ENCODE results near the gene PLPPR2. TPM values are rescaled to one million over a fixed set of nuclear protein-coding genes. Genes with fewer than 3 reads are reported as not detected.
"Not testable (repeated sequence)": the region's sequence is repeated elsewhere in the genome, so short reads cannot be mapped to it uniquely, and the experiment has no call there.

Gene PLPPR2
- total RNA-seq, 1 donor from 2014 or later, result 6.7 TPM

- no peak overlapping the region for H3K4me3 ChIP-seq (ENCODE audit: low read depth, low read length)
- no peak for DNase-seq (ENCODE audit: low read depth)
- TF ChIP-seq, protein P1, sequence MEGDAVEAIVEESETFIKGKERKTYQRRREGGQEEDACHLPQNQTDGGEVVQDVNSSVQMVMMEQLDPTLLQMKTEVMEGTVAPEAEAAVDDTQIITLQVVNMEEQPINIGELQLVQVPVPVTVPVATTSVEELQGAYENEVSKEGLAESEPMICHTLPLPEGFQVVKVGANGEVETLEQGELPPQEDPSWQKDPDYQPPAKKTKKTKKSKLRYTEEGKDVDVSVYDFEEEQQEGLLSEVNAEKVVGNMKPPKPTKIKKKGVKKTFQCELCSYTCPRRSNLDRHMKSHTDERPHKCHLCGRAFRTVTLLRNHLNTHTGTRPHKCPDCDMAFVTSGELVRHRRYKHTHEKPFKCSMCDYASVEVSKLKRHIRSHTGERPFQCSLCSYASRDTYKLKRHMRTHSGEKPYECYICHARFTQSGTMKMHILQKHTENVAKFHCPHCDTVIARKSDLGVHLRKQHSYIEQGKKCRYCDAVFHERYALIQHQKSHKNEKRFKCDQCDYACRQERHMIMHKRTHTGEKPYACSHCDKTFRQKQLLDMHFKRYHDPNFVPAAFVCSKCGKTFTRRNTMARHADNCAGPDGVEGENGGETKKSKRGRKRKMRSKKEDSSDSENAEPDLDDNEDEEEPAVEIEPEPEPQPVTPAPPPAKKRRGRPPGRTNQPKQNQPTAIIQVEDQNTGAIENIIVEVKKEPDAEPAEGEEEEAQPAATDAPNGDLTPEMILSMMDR (IDR thresholded peaks at IDR 0.05; ENCODE audit: insufficient read depth, low read length, poor library complexity, severe bottlenecking), result no peak
- H3K27me3 ChIP-seq (ENCODE audit: control insufficient read depth, insufficient read depth, low read length), result no peaks in the 10 kb centered on the region
- peaks cover 2% of the 10 kb centered on the region for H3K36me3 ChIP-seq (ENCODE audit: control insufficient read depth, insufficient read depth, low read length)
Measured at GRCh38 chr19:11331502-11331901, 23.7 kb upstream of the PLPPR2 start.

GRCh38 chr19:11332822-11333221, 22.4 kb upstream of the PLPPR2 start:
- H3K4me3 ChIP-seq (ENCODE audit: low read depth, low read length), result no peak overlapping the region
- TF ChIP-seq, protein P1 (IDR thresholded peaks at IDR 0.05; ENCODE audit: insufficient read depth, low read length, poor library complexity, severe bottlenecking), result no peak
- peaks cover 2% of the 10 kb centered on the region for H3K36me3 ChIP-seq (ENCODE audit: control insufficient read depth, insufficient read depth, low read length)
- no peak for DNase-seq (ENCODE audit: low read depth)
- H3K27me3 ChIP-seq (ENCODE audit: control insufficient read depth, insufficient read depth, low read length), result no peaks in the 10 kb centered on the region

DNA sequence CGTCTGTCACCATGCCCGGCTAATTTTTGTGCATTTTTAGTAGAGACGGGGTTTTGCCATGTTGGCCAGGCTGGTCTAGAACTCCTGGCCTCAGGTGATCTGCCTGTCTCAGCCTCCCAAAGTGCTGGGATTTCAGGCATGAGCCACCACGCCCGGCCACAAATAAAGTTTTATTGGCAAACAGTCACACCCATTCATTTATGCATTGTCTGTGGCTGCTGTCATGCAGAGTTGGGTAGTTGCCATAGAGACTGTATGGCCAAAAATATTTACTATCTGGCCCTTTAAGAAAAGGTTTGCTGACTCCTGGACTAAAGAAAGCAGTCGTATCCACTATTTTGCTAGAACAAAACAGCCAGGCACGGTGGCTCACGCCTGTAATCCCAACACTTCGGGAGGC, 21.4 kb upstream of the PLPPR2 start:
- not testable (repeated sequence) for H3K4me3 ChIP-seq (ENCODE audit: low read depth, low read length); H3K27me3 ChIP-seq (ENCODE audit: control insufficient read depth, insufficient read depth, low read length); DNase-seq (ENCODE audit: low read depth); H3K36me3 ChIP-seq (ENCODE audit: control insufficient read depth, insufficient read depth, low read length)

DNA sequence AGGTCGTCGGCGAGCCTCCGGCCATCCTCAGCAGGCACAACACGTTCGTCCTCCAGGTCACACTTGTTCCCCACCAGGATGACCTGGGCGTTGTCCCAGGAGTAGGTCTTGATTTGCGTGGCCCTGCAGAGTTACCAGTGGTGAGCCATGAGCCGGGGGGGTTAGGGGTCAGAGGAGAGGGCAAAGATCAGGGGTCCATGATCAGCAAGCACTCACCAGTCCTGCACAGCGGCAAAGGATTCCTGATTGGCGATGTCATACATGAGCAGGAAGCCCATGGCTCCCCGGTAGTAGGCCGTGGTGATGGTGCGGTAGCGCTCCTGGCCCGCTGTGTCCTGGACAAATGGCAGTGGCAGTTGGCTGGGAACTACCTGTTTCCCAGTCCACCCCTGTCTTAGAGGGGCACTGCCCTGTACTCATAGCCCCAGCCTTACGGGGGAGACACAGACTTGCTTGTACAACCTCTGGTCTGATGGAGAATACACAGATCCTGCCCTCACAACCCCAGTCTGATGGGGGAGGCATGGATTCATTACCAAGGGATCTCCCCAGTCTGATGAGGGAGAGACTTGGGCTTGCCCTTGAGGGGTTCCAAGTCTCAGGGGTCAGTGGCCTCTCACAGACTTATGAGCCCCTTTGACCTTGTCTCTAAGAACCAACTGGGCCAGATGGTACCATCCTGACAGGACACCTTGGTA, 19.6 kb upstream of the PLPPR2 start:
- TF ChIP-seq, protein P1 (IDR thresholded peaks at IDR 0.05; ENCODE audit: insufficient read depth, low read length, poor library complexity, severe bottlenecking), result no peak
- Histone ChIP-seq H3K4me3 (ENCODE audit: low read depth, low read length) (no peak overlapping the region), H3K36me3 (ENCODE audit: control insufficient read depth, insufficient read depth, low read length) (peaks cover 2% of the 10 kb centered on the region), H3K27me3 (ENCODE audit: control insufficient read depth, insufficient read depth, low read length) (no peaks in the 10 kb centered on the region)
- DNase-seq (ENCODE audit: low read depth), result no peak

GRCh38 chr19:11337080-11337479, 18.2 kb upstream of the PLPPR2 start:
- Histone ChIP-seq H3K27me3 (ENCODE audit: control insufficient read depth, insufficient read depth, low read length) (no peaks in the 10 kb centered on the region), H3K36me3 (ENCODE audit: control insufficient read depth, insufficient read depth, low read length) (peaks cover 3% of the 10 kb centered on the region), H3K4me3 (ENCODE audit: low read depth, low read length) (no peak overlapping the region)
- DNase-seq (ENCODE audit: low read depth), result no peak
- TF ChIP-seq, protein P1 (IDR thresholded peaks at IDR 0.05; ENCODE audit: insufficient read depth, low read length, poor library complexity, severe bottlenecking), result no peak

DNA sequence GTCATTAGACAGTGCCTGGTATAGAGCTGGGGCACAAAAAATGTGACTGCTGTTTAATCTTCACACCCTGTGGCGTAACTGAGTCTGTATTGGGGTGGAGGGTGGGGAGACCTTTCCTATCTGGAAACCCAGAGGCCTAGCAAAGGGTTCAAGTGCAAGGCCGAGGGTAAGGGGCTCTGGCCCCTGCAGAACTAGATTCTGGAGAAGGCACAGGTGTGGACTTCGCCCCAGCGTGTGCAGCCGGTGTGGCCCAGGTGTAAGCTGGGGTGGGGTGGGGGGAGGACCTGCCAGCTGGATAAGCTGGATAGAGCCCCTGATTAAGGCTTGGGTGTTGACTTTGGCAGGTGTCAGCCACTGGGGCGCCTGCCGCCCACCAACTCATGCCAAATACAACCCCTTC, 17.1 kb upstream of the PLPPR2 start:
- peak overlapping the region; percentile 79 for H3K4me3 ChIP-seq (ENCODE audit: low read depth, low read length)
- TF ChIP-seq, protein P1 (IDR thresholded peaks at IDR 0.05; ENCODE audit: insufficient read depth, low read length, poor library complexity, severe bottlenecking), result no peak
- H3K27me3 ChIP-seq (ENCODE audit: control insufficient read depth, insufficient read depth, low read length), result no peaks in the 10 kb centered on the region
- peaks cover 3% of the 10 kb centered on the region for H3K36me3 ChIP-seq (ENCODE audit: control insufficient read depth, insufficient read depth, low read length)
- no peak for DNase-seq (ENCODE audit: low read depth)
